HG03196 (cell line): ENCODE results near the gene PIGN.
"Not testable (repeated sequence)": the region's sequence is repeated elsewhere in the genome, so short reads cannot be mapped to it uniquely, and the experiment has no call there.

Experiments used
- ATAC-seq: cut with Tn5 transposase; IDR thresholded peaks from one replicate; pipeline ENCODE4 v1.9.1; 2021; ENCODE audit not compliant: unreplicated experiment

The PIGN gene

DNA sequence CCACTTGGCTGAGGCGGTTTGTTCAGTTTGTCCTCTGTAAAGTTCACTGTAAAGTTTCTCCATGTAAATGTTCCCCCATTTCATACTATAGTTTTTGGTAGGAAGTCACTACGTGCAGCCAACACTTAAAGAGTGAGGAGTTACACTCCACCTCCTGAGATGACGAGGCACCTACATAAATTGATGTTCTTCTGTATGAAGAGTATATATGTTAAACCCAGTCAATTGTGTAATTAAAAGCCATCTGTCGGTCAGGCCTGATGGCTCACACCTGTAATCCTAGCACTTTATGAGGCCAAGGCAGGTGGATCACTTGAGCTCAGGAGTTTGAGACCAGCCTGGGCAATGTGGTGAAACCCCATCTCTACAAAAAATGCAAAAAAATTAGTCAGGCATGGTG, 7.6 kb downstream of the PIGN start:
- ATAC-seq, result no peak

DNA sequence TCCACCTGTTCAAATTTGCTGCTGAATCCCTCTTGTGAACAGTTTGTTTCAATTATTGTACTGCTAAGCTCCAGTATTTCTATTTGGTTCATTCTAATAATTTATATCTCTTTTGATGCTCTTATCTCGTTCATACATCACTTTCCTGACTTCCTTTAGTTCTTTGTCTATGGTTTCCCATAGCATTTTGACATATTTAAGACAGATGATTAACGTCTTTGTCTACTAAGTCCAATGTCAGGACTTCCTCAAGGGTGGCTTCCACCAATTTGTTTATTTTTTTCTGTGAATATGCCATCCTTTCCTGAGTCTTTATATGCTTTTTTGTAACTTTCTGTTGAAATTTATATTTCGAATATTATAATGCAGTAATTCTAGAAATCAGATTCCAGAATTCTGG, 9.6 kb downstream of the PIGN start:
- no peak for ATAC-seq

DNA sequence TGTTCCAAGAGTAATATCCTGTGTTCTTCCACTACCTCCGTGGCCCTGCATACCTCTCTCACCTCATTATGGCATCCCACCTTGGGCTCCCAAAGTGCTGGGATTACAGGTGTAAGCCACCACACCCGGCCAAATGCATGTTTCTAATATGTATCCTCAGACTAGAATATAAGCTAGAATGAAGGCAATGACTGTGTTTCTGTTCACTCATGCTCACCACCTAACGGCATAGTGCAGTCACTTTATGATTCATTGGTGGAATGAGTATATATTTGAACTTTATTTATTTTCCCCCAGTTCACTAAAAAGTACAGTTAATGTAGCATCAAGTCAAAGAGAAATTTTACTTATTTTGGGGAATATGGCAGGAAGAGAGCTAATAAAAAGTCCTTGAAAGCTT, 11.3 kb downstream of the PIGN start:
- no peak for ATAC-seq

DNA sequence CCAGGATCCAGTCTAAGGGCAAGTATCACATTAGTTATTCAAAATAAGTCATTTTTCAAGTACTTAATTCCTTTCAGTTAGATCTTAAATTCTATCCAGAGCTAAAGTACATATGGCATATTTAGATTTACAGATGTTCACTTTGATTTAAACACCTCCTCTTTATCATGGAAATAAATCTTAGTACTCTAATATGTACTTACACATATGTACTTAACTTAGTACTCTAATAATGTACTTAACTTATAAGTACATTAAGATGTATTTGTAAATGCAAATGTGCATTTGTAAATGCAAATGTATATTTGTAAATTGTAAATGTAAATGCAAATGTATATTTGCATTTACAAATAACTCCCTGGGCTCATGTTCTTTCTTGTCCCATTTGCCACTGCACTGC, 14.6 kb downstream of the PIGN start:
- ATAC-seq, result no peak

DNA sequence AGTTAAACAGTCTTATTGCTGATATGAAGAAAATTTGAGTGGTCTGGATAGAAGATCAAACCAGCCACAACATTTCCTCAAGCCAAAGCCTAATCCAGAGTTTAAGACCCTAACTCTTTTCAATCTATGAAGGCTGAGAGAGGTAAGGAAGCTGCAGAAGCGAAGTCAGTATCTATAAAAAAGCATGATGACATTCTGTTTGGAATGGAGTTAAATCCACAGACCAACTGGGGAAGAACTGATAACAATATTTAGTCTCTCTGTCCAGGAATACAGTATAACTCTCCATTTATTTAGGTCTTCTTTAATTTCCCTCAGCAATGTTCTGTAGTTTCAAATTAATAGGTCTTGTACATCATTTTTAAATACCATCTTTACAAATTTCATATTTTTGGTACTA, 16.0 kb downstream of the PIGN start:
- ATAC-seq, result no peak

DNA sequence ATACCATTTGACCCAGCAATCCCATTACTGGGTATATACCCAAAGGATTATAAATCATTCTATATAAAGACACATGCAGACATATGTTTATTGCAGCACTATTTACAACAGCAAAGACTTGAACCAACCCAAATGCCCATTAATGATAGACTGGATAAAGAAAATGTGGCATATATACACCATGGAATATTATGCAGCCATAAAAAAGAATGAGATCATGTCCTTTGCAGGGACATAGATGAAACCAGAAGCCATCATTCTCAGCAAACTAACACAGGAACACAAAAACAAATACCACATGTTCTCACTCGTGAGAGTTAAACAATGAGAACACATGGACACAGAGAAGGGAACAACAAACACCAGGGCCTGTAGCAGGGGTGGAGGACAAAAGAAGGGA, 20.3 kb downstream of the PIGN start:
- ATAC-seq, result not testable (repeated sequence)

DNA sequence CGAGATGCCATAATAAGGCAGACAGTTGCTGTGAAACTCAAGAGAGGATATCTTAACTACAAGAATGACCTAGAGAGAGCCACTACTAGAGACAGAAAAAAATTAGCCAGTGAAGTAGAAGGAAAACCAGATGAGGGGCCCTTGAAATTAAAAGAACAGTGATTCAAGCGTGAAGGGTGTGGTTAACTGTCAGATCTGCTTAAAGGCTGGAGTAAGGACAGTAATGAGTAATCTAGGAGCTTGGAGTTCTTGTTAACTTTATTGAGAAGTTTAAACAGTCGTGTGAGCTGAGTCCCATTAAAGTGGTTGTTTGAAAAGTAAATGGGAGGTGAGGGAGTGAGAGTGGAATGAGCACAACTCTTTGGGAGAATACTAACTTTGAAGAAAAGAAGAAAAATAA, 21.3 kb downstream of the PIGN start:
- ATAC-seq, result no peak

DNA sequence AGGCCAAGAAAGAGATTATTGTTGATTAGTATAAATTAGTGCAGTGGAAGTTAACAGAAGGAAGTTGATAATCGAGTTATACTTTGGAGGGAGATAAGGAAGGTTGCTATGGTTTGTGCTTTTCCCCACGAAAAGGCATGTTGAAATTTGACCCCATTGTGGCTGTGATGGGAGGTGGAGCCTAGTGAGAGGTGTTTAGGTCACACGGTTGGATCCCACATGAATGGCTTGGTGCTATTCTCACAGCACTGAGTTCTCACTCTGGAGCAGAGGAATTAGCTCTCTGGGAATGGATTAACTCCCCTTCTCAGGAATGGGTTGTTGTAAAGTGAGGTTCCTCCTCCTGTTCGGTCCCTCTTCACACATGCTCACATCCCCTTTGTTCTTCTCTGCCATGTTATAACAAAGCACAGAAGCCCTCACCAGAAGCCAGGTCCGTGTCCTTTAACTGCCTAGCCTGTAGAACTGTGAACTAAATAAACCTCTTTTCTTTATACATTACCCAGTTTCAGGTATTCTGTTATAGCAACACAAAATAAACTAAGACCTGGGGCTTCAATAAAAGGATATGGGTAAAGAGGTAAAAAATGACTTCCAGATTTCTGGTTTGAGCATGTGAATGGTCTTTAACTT, 21.9 kb downstream of the PIGN start:
- ATAC-seq, result no peak

DNA sequence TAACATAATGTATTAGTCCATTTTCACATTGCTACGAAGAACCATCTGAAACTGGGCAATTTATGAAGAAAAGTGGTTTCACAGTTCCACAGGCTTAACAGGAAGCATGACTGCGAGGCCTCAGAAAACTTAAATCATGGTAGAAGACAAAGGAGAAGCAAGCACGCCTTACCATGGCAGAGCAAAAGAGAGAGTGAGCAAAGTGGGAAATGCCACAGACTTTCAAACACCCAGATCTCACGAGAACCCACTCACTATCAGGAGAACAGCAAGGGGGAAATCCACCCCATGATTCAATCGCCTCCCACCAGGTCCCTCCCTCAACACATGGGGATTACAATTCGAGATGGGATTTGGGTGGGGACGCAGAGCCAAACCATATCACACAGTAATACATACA, 22.5 kb downstream of the PIGN start:
- ATAC-seq, result no peak

DNA sequence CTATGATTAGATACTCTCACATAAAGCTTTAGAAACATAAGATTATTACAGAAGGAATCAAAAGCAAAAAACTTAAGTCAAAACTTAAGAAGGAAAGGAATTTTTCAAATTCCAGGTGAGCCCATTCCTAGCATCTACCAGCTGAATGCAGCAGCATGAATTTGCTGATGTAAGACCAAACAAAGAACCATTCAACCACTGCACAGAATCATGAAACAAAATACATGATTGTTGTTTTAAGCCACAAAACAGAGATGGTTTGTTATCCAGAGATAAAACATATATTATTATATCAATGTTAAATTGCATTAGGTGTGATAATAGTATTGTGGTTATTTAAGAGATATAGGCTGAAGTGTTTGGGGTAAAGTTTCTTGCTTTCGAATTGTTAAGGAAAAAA, 29.0 kb downstream of the PIGN start:
- no peak for ATAC-seq

DNA sequence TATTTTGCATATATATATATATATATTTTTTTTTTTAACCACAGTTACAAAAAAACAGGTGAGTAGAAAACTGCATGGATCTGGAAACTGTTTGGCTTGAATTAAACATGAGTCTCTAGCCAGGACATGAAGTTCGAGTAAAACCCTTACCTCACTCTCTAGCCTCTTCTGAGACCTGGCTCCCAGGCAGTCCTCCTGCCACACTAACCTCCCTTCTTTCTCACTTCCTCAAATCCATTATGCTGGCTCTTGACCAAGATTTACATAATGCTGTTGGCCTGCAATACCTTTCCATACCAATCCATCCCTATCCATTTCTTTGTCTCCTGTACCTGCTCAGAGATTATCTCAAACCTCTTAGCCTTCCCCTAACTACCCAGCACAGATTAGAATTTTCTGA, 34.0 kb downstream of the PIGN start:
- no peak for ATAC-seq

DNA sequence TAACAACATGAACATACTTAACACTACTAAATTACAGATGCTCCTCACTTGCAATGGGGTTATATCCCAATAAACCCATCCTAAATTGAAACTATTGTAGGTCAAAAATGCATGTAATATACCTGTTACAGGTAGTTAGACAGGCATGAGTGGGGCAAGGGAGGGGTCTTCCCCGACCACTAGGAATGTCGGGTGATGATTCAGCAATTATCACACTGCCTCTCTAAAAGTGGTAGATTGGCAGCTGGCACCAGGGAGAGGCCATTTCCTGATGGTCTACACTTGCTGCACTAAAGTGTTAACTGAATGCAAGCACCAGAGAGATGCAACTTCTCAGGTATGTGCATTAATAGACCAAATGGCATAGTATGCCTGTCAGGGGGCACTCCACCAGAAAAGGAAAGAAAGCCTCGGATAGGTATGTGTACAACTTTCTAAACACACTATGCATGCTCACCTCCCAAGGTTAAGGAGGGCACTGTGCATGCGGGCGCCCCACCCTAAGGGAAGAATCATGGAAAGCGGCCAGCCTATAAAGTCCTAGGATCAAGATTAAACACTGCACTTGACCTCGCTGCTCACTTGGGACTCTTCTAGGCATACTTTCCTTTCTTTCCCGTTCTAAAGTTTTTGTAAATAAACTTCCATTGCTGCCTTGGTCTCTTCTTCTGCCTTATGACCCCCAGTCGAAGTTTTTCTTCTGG, 35.6 kb downstream of the PIGN start:
- ATAC-seq, result no peak

DNA sequence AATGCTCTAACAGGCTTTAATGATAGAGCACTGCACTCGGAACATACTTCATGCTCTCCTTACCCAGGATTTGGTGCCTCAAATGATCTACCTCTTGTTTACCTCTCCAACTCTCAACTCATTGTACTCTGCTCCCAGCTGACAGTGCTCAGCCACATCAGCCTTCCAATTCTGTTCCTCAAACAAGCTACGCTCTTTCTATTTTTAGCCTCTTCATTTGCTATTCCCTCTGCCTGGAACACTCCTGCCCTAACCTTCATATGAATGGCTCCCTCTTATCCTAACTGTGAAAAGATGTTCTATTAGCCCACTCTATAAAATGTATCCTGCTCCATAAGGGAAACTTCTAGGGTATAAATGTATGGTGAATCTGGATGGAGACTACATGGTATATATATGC, 42.5 kb downstream of the PIGN start:
- no peak for ATAC-seq

DNA sequence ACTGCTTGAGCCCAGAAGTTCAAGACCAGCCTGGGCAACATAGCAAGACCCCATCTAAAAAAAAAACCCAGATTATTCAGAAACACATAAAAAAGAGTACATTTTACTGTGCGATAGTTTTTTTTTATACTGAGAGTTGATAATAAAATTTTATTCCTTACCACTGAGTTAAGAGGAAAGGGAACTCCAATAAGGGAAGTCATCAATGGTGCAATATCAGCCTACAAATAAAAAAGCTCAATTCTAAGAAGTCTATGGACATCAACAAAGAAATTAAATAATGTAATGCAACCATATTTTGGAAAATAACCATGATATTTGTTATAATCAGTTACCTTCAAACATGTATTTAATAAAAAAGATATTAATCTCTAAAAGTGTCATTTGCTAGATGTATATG, 46.6 kb downstream of the PIGN start:
- ATAC-seq, result no peak

DNA sequence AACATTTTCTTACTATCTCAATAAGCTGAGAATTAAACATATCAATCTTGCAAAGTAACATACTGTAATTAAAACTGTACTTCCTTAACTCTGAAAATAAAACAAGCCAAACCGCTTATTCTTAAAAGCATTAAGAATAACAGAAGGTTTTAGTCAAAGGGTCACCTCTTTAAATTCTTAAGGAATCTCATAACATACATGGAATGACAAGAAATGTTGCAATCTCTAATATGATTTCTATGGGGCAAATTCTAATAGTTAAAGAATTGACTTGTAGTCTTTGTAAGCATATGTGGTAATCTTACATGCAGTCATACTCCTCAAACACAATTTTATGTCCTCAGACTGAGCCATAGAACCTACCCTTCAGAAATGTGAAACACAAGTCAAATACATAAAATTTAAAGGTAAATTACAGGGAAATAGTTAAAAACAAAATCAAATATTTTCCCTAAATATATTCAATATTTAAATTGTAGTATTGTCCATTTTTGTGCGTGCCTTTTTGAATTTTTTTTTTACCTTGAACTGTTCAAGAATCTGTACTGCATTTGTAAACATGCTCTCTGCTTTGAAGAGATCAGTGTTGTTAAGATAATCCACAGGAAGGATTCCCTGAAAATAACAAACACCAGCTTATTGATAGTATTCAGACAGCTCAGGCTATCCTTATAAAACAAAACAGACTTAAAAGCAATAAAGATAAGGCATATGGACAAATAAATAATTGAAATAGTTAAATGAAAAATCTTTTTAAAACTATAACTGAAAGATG, 48.2 kb downstream of the PIGN start:
- no peak for ATAC-seq

DNA sequence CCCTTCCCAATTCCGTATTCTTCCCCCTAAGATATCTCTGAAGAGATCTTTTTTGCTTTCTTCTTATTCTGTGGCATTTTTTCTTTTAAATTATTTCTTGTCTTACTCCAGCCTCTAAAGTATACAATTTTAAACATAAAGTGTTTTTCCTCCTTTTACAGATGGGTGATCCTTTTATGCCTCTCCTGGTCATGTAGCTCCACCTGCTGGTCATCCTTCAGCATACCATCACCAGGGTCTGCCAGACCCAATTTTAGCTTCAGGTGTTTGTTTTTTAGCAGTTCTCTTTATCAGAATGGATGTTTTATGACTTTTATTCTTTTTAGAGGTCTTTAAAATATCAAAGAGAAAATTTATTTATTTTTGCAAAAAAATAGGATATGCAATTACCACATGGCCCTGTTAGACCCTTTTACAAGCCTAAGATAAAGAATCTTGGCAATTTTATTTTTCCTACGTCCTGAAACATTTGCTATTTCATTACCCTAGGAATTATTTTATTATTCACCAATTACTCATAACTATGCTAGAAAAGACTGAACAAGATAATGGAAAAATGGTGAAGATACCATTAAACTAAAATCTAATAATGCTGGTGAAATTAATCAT, 55.5 kb downstream of the PIGN start:
- ATAC-seq, result peak; percentile 63

DNA sequence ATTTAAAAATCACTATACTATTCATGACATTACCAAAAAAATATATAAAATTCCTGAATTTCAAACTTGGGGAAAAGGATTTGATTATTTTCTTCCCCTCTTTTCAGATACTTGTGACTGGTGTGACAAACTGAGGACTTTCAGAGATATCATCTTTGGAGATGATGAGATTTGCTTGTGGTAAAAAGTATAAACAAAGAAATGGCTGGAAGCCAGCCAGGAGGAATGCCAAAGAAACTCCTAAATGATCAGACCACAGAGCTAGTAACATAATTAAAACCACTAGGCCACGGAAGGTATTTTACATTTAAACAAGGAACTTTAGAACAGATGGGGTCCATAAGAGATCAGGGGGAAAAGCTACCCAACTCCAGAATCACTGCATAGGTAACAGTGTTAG, 58.7 kb downstream of the PIGN start:
- ATAC-seq, result no peak

DNA sequence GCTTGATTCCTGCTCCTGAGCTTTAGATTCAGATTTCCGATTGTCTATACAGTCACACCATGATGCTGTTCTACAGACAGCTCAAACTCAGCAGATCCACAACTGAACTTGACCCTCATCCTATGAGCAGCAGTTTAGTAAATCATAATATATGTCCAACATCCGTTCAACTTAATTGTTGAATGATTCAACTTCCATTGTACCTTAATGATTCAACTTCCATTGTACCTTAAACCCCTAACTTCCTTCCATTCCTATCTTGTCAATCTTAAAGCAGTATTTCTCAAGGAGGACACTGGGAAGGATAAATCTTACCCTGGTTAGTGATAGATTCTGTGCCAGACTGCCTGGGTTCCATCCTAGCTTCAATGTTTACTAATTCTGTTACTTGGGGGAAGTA, 60.1 kb downstream of the PIGN start:
- no peak for ATAC-seq

DNA sequence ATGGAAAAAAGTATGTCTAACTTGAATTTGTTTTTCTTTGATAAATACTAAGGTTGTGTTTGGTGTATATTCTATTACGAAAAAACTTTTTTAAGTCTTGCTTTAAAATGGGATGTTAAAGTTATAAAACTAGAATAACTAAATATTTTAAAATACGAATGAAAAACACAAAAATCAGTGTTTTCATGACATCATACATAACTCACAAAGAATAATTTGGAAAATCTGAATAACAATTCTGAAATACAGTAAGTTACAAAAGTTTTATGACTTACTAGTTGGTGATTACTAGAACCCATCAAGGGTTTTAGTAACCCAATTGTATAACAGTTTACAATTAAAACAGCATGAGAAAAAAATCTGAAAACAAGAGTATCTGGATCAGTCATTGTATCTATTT, 61.2 kb downstream of the PIGN start:
- no peak for ATAC-seq

DNA sequence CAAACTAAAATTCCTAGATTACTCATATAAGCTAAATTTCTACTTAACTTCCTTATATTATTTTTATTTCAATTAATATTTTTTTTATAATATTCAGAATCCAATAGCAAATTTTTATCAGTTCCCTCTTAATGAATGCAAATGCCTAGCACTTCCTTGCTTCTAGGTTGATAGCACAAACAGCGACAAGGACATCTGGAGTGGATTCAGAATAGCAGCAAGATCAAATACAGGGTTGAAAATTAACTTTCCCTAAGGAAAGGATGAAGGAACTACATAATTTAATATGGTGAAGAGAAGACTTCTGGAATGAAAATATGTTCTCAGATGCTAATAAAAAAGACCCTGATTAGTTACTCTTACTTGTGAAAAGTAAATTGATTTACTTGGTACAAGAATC, 64.5 kb downstream of the PIGN start:
- ATAC-seq, result no peak

DNA sequence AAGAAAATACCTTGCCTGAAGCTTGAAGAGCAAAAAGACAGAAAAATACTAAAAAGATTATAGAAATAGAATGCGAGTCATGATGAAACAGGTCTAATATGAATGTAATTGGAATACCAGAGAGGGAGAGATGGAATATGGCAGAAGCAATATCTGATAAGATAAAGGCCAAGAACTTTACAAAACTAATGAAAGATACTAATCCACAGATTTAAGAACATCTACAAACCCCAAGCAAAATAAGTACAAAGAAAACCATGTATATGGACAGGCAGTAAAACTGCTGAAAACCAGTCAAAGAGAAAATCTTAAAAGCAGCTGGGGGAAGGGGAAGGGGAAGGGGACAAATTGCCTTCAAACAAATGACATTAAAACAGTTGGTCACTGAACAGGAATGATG, 67.0 kb downstream of the PIGN start:
- no peak for ATAC-seq

DNA sequence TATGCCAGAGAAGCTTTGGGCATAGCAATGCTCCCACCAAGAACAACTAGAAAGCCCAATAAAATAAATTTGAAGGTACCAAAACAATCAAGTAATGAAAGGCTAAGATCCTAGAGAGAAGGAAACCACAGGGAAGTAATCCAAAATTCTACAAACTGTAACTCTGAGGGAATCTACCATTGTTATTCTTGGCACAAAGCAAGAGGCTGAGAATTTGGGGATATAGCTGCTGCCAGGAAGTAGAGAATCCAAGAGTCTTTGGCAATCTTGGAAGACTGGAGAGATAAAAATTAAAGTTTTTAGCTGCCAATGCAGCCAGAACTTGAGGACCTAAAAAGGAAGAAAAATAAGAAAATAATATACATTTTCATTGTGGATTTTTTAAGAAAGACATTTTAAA, 68.5 kb downstream of the PIGN start:
- no peak for ATAC-seq
